Spinal cord (tissue), 10 donors: Measurements from ENCODE around the gene VIT. TPM values are rescaled to one million over a fixed set of nuclear protein-coding genes. Genes with fewer than 3 reads are reported as not detected.

Source experiments
- DNase-seq, 6 donors: peaks; one replicate each; pipeline versions ENCODE4 v3.0.0 to v3.0.0-alpha.2; 2013 to 2015; ENCODE audit warnings: low spot score in 6 of 6, low read depth in 4 of 6
- H3K27ac ChIP-seq: one replicate; pipeline ENCODE4 v1.5.1; 2013; ENCODE audit warnings: low read depth, low read length, control low read depth
- H3K27me3 ChIP-seq: one replicate; pipeline ENCODE4 v1.6.1; 2013; ENCODE audit warnings: low read length; ENCODE audit not compliant: control insufficient read depth, insufficient read depth
- H3K36me3 ChIP-seq: one replicate; pipeline ENCODE4 v1.6.1; 2013; ENCODE audit warnings: low read length; ENCODE audit not compliant: control insufficient read depth, insufficient read depth
- H3K4me1 ChIP-seq: one replicate; pipeline ENCODE4 v1.6.1; 2013; ENCODE audit warnings: low read length; ENCODE audit not compliant: control insufficient read depth, insufficient read depth
- H3K4me3 ChIP-seq: one replicate; pipeline ENCODE4 v1.5.1; 2013; ENCODE audit warnings: low read depth, low read length, control low read depth
- H3K9me3 ChIP-seq: one replicate; pipeline ENCODE4 v1.6.1; 2013; ENCODE audit warnings: low read length; ENCODE audit not compliant: control insufficient read depth, insufficient read depth
- WGBS: methylation state at CpG from one replicate; pipeline ENCODE4 v1.1.5; 2013; ENCODE audit warnings: missing lambda C conversion rate; ENCODE audit not compliant: insufficient coverage; 5-methylcytosine and 5-hydroxymethylcytosine counted together
- polyA plus RNA-seq, 2 donors: library from polyadenylated mRNA; unstranded; fragments of 120-200 nt; gene quantifications; one replicate each; pipeline ENCODE4 v1.2.1, GENCODE V29; 2013; ENCODE audit not compliant: insufficient read length in 2 of 2
- total RNA-seq, 2 donors: library from RNA; depleted of rRNA in 1 of 2; stranded (reverse); fragments of 120-200 nt in 1 of 2; fragments of >200 nt in 1 of 2; gene quantifications; one replicate each; pipeline versions ENCODE4 v1.2.3 to v1.2.4, GENCODE V29; 2013 to 2014
- donor health status: healthy.

The VIT gene
- total and polyA plus RNA-seq, 4 donors: 1.3 to 3.8 (median 1.5) TPM; not detected in 1

- no CpG with 5 or more reads among the region's 3 CpGs for WGBS
- DNase-seq: no peak
- H3K9me3 ChIP-seq: no peaks in the 10 kb centered on the region
- H3K4me1 ChIP-seq: no peaks in the 10 kb centered on the region
- no peak overlapping the region for H3K27ac ChIP-seq
- H3K4me3 ChIP-seq: no peak overlapping the region
- no peaks in the 10 kb centered on the region for H3K27me3 ChIP-seq
- H3K36me3 ChIP-seq: no peaks in the 10 kb centered on the region
Observed at GRCh38 chr2:36717603-36718266, 21.2 kb downstream of the VIT start.

GRCh38 chr2:36727550-36727949 is 31.0 kb downstream of the VIT start:
- H3K36me3 ChIP-seq: no peaks in the 10 kb centered on the region
- 100% methylated on average over 1 of the region's 3 CpGs for WGBS

GRCh38 chr2:36729067-36729466 is 32.6 kb downstream of the VIT start:
- Histone ChIP-seq H3K9me3 (peaks cover 1% of the 10 kb centered on the region), H3K4me1 (peaks cover 3% of the 10 kb centered on the region), H3K27me3 (no peaks in the 10 kb centered on the region), H3K4me3 (no peak overlapping the region), H3K36me3 (no peaks in the 10 kb centered on the region), H3K27ac (no peak overlapping the region)
- DNase-seq: no peak
- no CpG with 5 or more reads among the region's 4 CpGs for WGBS

More at GRCh38 chr2:36727550-36727949, 31.0 kb downstream of the VIT start:
- no peak for DNase-seq
- no peaks in the 10 kb centered on the region for H3K27me3 ChIP-seq
- no peaks in the 10 kb centered on the region for H3K4me1 ChIP-seq
- H3K27ac ChIP-seq: no peak overlapping the region
- H3K4me3 ChIP-seq: no peak overlapping the region
- H3K9me3 ChIP-seq: peaks cover 1% of the 10 kb centered on the region

GRCh38 chr2:36731941-36732672 is 35.6 kb downstream of the VIT start:
- no peaks in the 10 kb centered on the region for H3K27me3 ChIP-seq
- WGBS: no CpG with 5 or more reads among the region's 5 CpGs
- H3K4me3 ChIP-seq: no peak overlapping the region
- peak; percentile 19 to 69 (median 26) for DNase-seq
- no peak overlapping the region for H3K27ac ChIP-seq
- peaks cover 3% of the 10 kb centered on the region for H3K4me1 ChIP-seq
- H3K36me3 ChIP-seq: no peaks in the 10 kb centered on the region
- H3K9me3 ChIP-seq: peaks cover 1% of the 10 kb centered on the region

- no peak for DNase-seq
- Histone ChIP-seq H3K4me3 (no peak overlapping the region), H3K27ac (no peak overlapping the region), H3K9me3 (peaks cover 1% of the 10 kb centered on the region), H3K27me3 (no peaks in the 10 kb centered on the region), H3K4me1 (peaks cover 3% of the 10 kb centered on the region), H3K36me3 (no peaks in the 10 kb centered on the region)
- WGBS: 75% methylated on average over 1 of the region's 3 CpGs
Observed at GRCh38 chr2:36732673-36733036, 36.1 kb downstream of the VIT start.

- no peaks in the 10 kb centered on the region for H3K36me3 ChIP-seq
- WGBS: 88% methylated on average over 2 of the region's 3 CpGs
- peaks cover 1% of the 10 kb centered on the region for H3K9me3 ChIP-seq
- DNase-seq: no peak
- H3K27me3 ChIP-seq: no peaks in the 10 kb centered on the region
- peaks cover 3% of the 10 kb centered on the region for H3K4me1 ChIP-seq
- H3K27ac ChIP-seq: no peak overlapping the region
- H3K4me3 ChIP-seq: no peak overlapping the region
Observed at GRCh38 chr2:36733215-36733614, 36.7 kb downstream of the VIT start.

GRCh38 chr2:36734304-36734703 is 37.8 kb downstream of the VIT start:
- no peaks in the 10 kb centered on the region for H3K9me3 ChIP-seq
- no peaks in the 10 kb centered on the region for H3K36me3 ChIP-seq
- no peak overlapping the region for H3K4me3 ChIP-seq
- H3K27me3 ChIP-seq: no peaks in the 10 kb centered on the region
- WGBS: 100% methylated on average over 1 of the region's 2 CpGs
- no peak overlapping the region for H3K27ac ChIP-seq
- DNase-seq: no peak
- H3K4me1 ChIP-seq: peaks cover 3% of the 10 kb centered on the region

- WGBS: 71% methylated on average over 1 of the region's 4 CpGs
- no peak overlapping the region for H3K27ac ChIP-seq
- DNase-seq: no peak
- no peaks in the 10 kb centered on the region for H3K9me3 ChIP-seq
- no peaks in the 10 kb centered on the region for H3K36me3 ChIP-seq
- no peak overlapping the region for H3K4me3 ChIP-seq
- peaks cover 3% of the 10 kb centered on the region for H3K4me1 ChIP-seq
- H3K27me3 ChIP-seq: no peaks in the 10 kb centered on the region
Observed at GRCh38 chr2:36737131-36737750, 40.7 kb downstream of the VIT start.

- Histone ChIP-seq H3K4me3 (no peak overlapping the region), H3K4me1 (no peaks in the 10 kb centered on the region), H3K27me3 (no peaks in the 10 kb centered on the region), H3K9me3 (no peaks in the 10 kb centered on the region), H3K36me3 (no peaks in the 10 kb centered on the region), H3K27ac (no peak overlapping the region)
- no peak for DNase-seq
- no CpG with 5 or more reads among the region's 5 CpGs for WGBS
Observed at GRCh38 chr2:36740061-36740460, 43.6 kb downstream of the VIT start.
